HepG2 (cell line): ENCODE data around the gene CADM4. TPM values are rescaled to one million over a fixed set of nuclear protein-coding genes. Genes with fewer than 3 reads are reported as not detected.

ENCODE experiments used
- ATAC-seq: fragments of 200-7000 bp; cut with Tn5 transposase; 3 replicates; pipeline ENCODE4 v1.9.1; 2020; ENCODE audit warnings: mild to moderate bottlenecking, moderate library complexity
- BruUV-seq: library from RNA; stranded (reverse); fragments of 400-500 nt; replicated peaks from 2 replicates; lab custom pipeline; 2021; lab: Mats Ljungman, UMichigan
- CTCF ChIA-PET: fragments of 300-600 bp; formaldehyde crosslinking; extraction: SDS; loops from one replicate; lab custom pipeline; 2021; ENCODE audit warnings: low total read pairs, inconsistent platforms, low intra/inter-chr PET ratio; lab: Yijun Ruan, JAX
- POLR2A ChIA-PET: fragments of 350-600 bp; sonication (Branson Sonifier 250); formaldehyde crosslinking; loops from one replicate; lab custom pipeline; 2020; ENCODE audit warnings: antibody characterized with exemption, inconsistent platforms; lab: Yijun Ruan, JAX
- DNase-seq: peaks from one replicate; pipeline ENCODE4 v3.0.0-alpha.2; 2015; ENCODE audit warnings: low spot score
- FAIRE-seq: peaks from 3 replicates; lab custom pipeline; 2011; peaks lifted over from hg19 to GRCh38; lab: Jason Lieb, UNC
- H2AFZ ChIP-seq: one replicate; pipeline ENCODE4 v1.6.1; 2011; ENCODE audit warnings: low read length, inconsistent platforms
- H3K27ac ChIP-seq: fragments of 300-600 bp; 3 replicates; pipeline ENCODE4 v1.8.0; 2011; ENCODE audit warnings: mixed run types, mild to moderate bottlenecking, mixed read lengths, low read length, inconsistent platforms; ENCODE audit not compliant: insufficient read depth; ENCODE audit errors: extremely low read length
- H3K27me3 ChIP-seq, 2 experiments: fragments of 200-600 bp in 1 of 2; 2 replicates in 1 of 2; 3 replicates in 1 of 2; pipeline versions ENCODE4 v1.6.0 to v1.8.0; 2011; ENCODE audit warnings: low read length in 2 of 2, mild to moderate bottlenecking in 2 of 2, moderate library complexity in 2 of 2, inconsistent platforms in 1 of 2; ENCODE audit not compliant: insufficient read depth in 2 of 2, control insufficient read depth in 1 of 2
- H3K36me3 ChIP-seq, 2 experiments: fragments of 200-600 bp in 1 of 2; replicated peaks in 1 of 2; 2 replicates in 1 of 2; 3 replicates in 1 of 2; pipeline versions ENCODE4 v1.5.1 to v1.8.0; 2011; ENCODE audit warnings: low read length in 2 of 2, inconsistent platforms in 1 of 2; ENCODE audit not compliant: insufficient read depth in 2 of 2, control insufficient read depth in 1 of 2
- H3K4me1 ChIP-seq: 2 replicates; pipeline ENCODE4 v1.5.1; 2012; ENCODE audit warnings: low read length, inconsistent platforms; ENCODE audit not compliant: insufficient read depth
- H3K4me2 ChIP-seq: 2 replicates; pipeline ENCODE4 v1.6.0; 2011; ENCODE audit warnings: low read depth, low read length, inconsistent platforms
- H3K4me3 ChIP-seq, 3 experiments: fragments of 200-600 bp in 1 of 3; sonication (generic), shearing (Covaris generic) in 1 of 3; replicated peaks in 1 of 3; 2 replicates each; pipeline ENCODE4 v1.5.1; 2011 to 2016; ENCODE audit warnings: low read length in 3 of 3, inconsistent platforms in 2 of 3, low read depth in 2 of 3, mild to moderate bottlenecking in 2 of 3, control low read depth in 1 of 3, mixed read lengths in 1 of 3; ENCODE audit not compliant: insufficient read depth in 1 of 3
- H3K79me2 ChIP-seq: one replicate; pipeline ENCODE4 v1.6.1; 2011; ENCODE audit warnings: low read length, inconsistent platforms; ENCODE audit not compliant: insufficient read depth
- H3K9ac ChIP-seq: 2 replicates; pipeline ENCODE4 v1.6.0; 2011; ENCODE audit warnings: mild to moderate bottlenecking, low read depth, low read length, inconsistent platforms; ENCODE audit not compliant: insufficient read depth
- H3K9me3 ChIP-seq: 2 replicates; pipeline ENCODE4 v1.5.1; 2012; ENCODE audit warnings: mild to moderate bottlenecking, low read length
- H4K20me1 ChIP-seq: 2 replicates; pipeline ENCODE4 v1.6.0; 2011; ENCODE audit warnings: inconsistent platforms, mild to moderate bottlenecking, low read length, moderate library complexity; ENCODE audit not compliant: insufficient read depth
- KLF13 ChIP-seq: sonication (generic); formaldehyde crosslinking; IDR thresholded peaks from 2 replicates; pipeline ENCODE4 v1.4.0; 2020; ENCODE audit warnings: mild to moderate bottlenecking, missing genetic modification reagents
- MAFF ChIP-seq: IDR thresholded peaks from 2 replicates; pipeline ENCODE4 v1.6.1; 2011; ENCODE audit warnings: low read depth, low read length, improper control_type of control experiment
- MAFK ChIP-seq, 2 experiments: IDR thresholded peaks in 1 of 2; conservative IDR thresholded peaks in 1 of 2; 2 replicates each; pipeline ENCODE4 v1.6.1; 2011; ENCODE audit warnings: improper control_type of control experiment in 2 of 2, low read length in 2 of 2
- SATB2 ChIP-seq: sonication (generic); formaldehyde crosslinking; IDR thresholded peaks from 2 replicates; pipeline ENCODE4 v1.5.0; 2020; ENCODE audit warnings: missing genetic modification reagents
- ZNF724P ChIP-seq: sonication (generic); formaldehyde crosslinking; IDR thresholded peaks from 2 replicates; pipeline ENCODE4 v1.8.0; 2022; ENCODE audit warnings: missing genetic modification reagents, borderline replicate concordance
- WGBS: methylation state at CpG from one replicate; pipeline ENCODE4 v1.1.6; 2017; ENCODE audit warnings: low lambda C conversion rate; 5-methylcytosine and 5-hydroxymethylcytosine counted together
- in situ Hi-C: cut with HindIII; loops from 2 replicates; pipeline ENCODE4 v1.10.0; 2017; ENCODE audit warnings: low pct_unique_long_range_greater_than_20kb; ENCODE audit not compliant: extremely low pct_ligation_motif_present
- intact Hi-C: fragments of 100-400 bp; cut with micrococcal nuclease; formaldehyde crosslinking; loops from one replicate; pipeline ENCODE4 v1.10.0; 2022; ENCODE audit not compliant: unreplicated experiment
- polyA plus RNA-seq, 8 experiments: library from polyadenylated mRNA; depleted of rRNA in 3 of 8; stranded (reverse) in 7 of 8; unstranded in 1 of 8; fragments of >200 nt; fragmentation: Illumina TruSeq in 4 of 8; extraction: Trizol in 4 of 8; gene quantifications; 2 replicates each; pipeline versions ENCODE4 v1.2.1 to v1.2.3, GENCODE V29; 2011 to 2016; ENCODE audit warnings: low read depth in 4 of 8, missing spikeins in 1 of 8, mixed read lengths in 1 of 8; ENCODE audit not compliant: insufficient read depth in 1 of 8
- total RNA-seq, 5 experiments: library from RNA; depleted of rRNA; stranded (reverse); fragments of >200 nt; fragmentation: Illumina TruSeq; extraction: Trizol; gene quantifications; 2 replicates each; pipeline ENCODE4 v1.2.3, GENCODE V29; 2016; ENCODE audit warnings: low read depth in 1 of 5
- TF ChIP-seq, protein P1 (sequence below): sonication (generic); formaldehyde crosslinking; IDR thresholded peaks from 2 replicates; pipeline ENCODE4 v1.8.1; 2022; ENCODE audit warnings: mild to moderate bottlenecking, missing genetic modification reagents

The CADM4 gene
- total and polyA plus RNA-seq, 2 of the 13 experiments (the other 11 are each of a cell fraction or from before 2014, with no cell fraction given), result 8.5 to 16.0 TPM

DNA sequence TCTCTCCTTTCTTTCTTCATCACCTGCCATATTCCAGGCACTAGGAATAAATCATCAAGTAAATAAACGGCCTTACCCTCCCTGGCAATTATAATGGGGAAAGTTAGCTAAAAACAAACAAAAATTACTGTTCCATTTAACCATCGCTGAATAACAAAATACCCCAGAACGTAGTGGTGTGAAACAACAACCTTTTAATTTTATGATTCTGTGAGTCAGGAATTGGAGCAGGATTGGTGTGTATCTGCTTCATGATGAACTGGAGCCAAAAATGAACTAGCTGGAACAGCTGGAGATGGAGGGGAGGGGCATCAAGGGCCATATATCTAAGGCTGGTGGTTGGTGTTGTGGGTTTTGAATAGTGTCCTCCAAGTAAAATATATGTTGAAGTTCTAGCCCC lies 3.7 kb upstream of the CADM4 start:
- H3K36me3 ChIP-seq, result no peaks in the 10 kb centered on the region
- H3K9ac ChIP-seq, result no peak overlapping the region
- ATAC-seq (no peak), FAIRE-seq (no peak), DNase-seq (no peak)
- BruUV-seq, result no TSS peak
- no peak overlapping the region for H3K4me3 ChIP-seq
- CTCF ChIA-PET, result no interaction called here
- H3K9me3 ChIP-seq, result no peaks in the 10 kb centered on the region
- no peak overlapping the region for H3K4me2 ChIP-seq
- in situ Hi-C loops, result no loop called here
- H3K79me2 ChIP-seq, result no peaks in the 10 kb centered on the region
- H3K27ac ChIP-seq, result no peak overlapping the region
- POLR2A ChIA-PET, result no interaction called here
- TF ChIP-seq ZNF724P (CRISPR knock-in tag) (no peak), SATB2 (no peak)
- TF ChIP-seq, protein P1, sequence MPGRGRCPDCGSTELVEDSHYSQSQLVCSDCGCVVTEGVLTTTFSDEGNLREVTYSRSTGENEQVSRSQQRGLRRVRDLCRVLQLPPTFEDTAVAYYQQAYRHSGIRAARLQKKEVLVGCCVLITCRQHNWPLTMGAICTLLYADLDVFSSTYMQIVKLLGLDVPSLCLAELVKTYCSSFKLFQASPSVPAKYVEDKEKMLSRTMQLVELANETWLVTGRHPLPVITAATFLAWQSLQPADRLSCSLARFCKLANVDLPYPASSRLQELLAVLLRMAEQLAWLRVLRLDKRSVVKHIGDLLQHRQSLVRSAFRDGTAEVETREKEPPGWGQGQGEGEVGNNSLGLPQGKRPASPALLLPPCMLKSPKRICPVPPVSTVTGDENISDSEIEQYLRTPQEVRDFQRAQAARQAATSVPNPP, result no peak
- peaks cover 20% of the 10 kb centered on the region for H3K4me1 ChIP-seq
- WGBS, result 63% methylated on average over 3 of the region's 3 CpGs
- H3K27me3 ChIP-seq, result no peaks in the 10 kb centered on the region
- H2AFZ ChIP-seq, result no peak overlapping the region
- H4K20me1 ChIP-seq, result no peaks in the 10 kb centered on the region
- intact Hi-C loops, result no loop called here

DNA sequence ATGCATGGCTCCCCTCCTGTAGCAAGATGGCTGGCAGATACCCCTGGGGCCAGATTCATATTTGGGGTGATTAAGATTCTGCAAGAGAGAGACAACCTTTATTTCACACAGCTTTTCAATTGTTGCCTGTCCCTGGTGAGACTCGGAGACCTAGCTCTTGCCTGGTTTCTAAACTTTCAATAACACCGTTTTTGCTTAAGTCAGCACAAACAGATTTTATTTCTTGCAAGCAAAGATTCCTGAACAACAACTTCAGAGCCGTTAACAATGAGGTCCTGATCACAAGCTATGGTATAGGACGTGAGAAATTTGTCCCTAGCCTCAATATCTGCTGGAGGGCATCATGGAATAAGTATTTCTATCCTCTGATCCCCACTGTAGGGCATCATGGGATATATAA lies 2.9 kb upstream of the CADM4 start:
- no peak overlapping the region for H2AFZ ChIP-seq
- DNase-seq, result no peak
- H3K4me1 ChIP-seq, result peaks cover 27% of the 10 kb centered on the region
- no peak overlapping the region for H3K4me3 ChIP-seq
- H3K27ac ChIP-seq, result no peak overlapping the region
- no peak overlapping the region for H3K9ac ChIP-seq
- H3K27me3 ChIP-seq, result no peaks in the 10 kb centered on the region
- ATAC-seq, result no peak
- H3K79me2 ChIP-seq, result no peaks in the 10 kb centered on the region
- no peaks in the 10 kb centered on the region for H4K20me1 ChIP-seq
- WGBS, result 26% methylated on average over 4 of the region's 4 CpGs
- ChIA-PET POLR2A (no interaction called here), CTCF (no interaction called here)
- intact Hi-C loops, result no loop called here
- TF ChIP-seq MAFF (peak; percentile 98), MAFK (conservative IDR thresholded peaks at IDR 0.05 in 1 of 2, IDR thresholded peaks at IDR 0.05 in 1 of 2; ENCODE audit: low read length in 2 of 2) (peak; percentile 97 to 99), KLF13 (no peak)
- in situ Hi-C loops, result no loop called here
- H3K9me3 ChIP-seq, result no peaks in the 10 kb centered on the region
- FAIRE-seq, result no peak
- H3K36me3 ChIP-seq, result no peaks in the 10 kb centered on the region
- no TSS peak for BruUV-seq
- no peak overlapping the region for H3K4me2 ChIP-seq
